K562 (cell line): Measurements from ENCODE around the gene IQCE. TPM values are rescaled to one million over a fixed set of nuclear protein-coding genes. Genes with fewer than 3 reads are reported as not detected.

Experiments used
- GABPB2 ChIP-seq: fragments of 250-450 bp; sonication (Bioruptor Pico); conservative IDR thresholded peaks from 2 replicates; pipeline ENCODE4 v1.5.1; 2021; ENCODE audit warnings: mild to moderate bottlenecking
- HNRNPL ChIP-seq: fragments of 200-400 bp; formaldehyde crosslinking; IDR thresholded peaks from 2 replicates; pipeline ENCODE4 v1.6.1; 2017; ENCODE audit warnings: low read depth, mild to moderate bottlenecking, low read length
- KLF10 ChIP-seq: fragments of 250-450 bp; sonication (Bioruptor Pico); IDR thresholded peaks from 2 replicates; pipeline ENCODE4 v1.6.1; 2021; ENCODE audit warnings: matching md5 sums
- MXI1 ChIP-seq: IDR thresholded peaks from 2 replicates; pipeline ENCODE4 v1.6.1; 2011; ENCODE audit warnings: low read depth, mild to moderate bottlenecking, improper control_type of control experiment, low read length
- PBX2 ChIP-seq, 2 experiments: IDR thresholded peaks in 1 of 2; conservative IDR thresholded peaks in 1 of 2; 2 replicates each; pipeline ENCODE4 v1.6.1; 2016; ENCODE audit warnings: low read depth in 2 of 2, mild to moderate bottlenecking in 1 of 2, missing compliant biosample characterization in 1 of 2, missing genetic modification characterization in 1 of 2, moderate library complexity in 1 of 2
- POLR3G ChIP-seq: IDR thresholded peaks from 2 replicates; pipeline ENCODE4 v1.6.1; 2011; ENCODE audit not compliant: insufficient read length, insufficient replicate concordance; ENCODE audit errors: extremely low read depth
- TCF3 ChIP-seq: sonication (generic); formaldehyde crosslinking; IDR thresholded peaks from 2 replicates; pipeline ENCODE4 v1.4.0; 2020; ENCODE audit warnings: mild to moderate bottlenecking, missing genetic modification reagents
- TEAD4 ChIP-seq, 2 experiments: sonication (generic) in 1 of 2; formaldehyde crosslinking in 1 of 2; IDR thresholded peaks; 2 replicates each; pipeline versions ENCODE4 v1.6.1 to v1.8.0; 2012 to 2022; ENCODE audit warnings: borderline replicate concordance in 1 of 2, inconsistent platforms in 1 of 2, low read length in 1 of 2, mild to moderate bottlenecking in 1 of 2, missing genetic modification reagents in 1 of 2
- ZNF212 ChIP-seq: fragments of 450-650 bp; formaldehyde crosslinking; IDR thresholded peaks from 2 replicates; pipeline ENCODE4 v1.4.0; 2020; ENCODE audit warnings: mild to moderate bottlenecking
- ZNF263 ChIP-seq: sonication (generic); formaldehyde crosslinking; IDR thresholded peaks from 2 replicates; pipeline ENCODE4 v1.8.0; 2022; ENCODE audit warnings: mild to moderate bottlenecking, missing genetic modification reagents, borderline replicate concordance
- ZNF609 ChIP-seq: sonication (generic); formaldehyde crosslinking; IDR thresholded peaks from 2 replicates; pipeline ENCODE4 v1.8.1; 2023; ENCODE audit warnings: missing genetic modification reagents, mild to moderate bottlenecking, borderline replicate concordance
- ZNF76 ChIP-seq: fragments of 250-450 bp; sonication (Bioruptor Pico); IDR thresholded peaks from 2 replicates; pipeline ENCODE4 v1.4.0; 2020; ENCODE audit warnings: mild to moderate bottlenecking, moderate library complexity, borderline replicate concordance
- polyA plus RNA-seq, 8 experiments: library from polyadenylated mRNA; depleted of rRNA in 4 of 8; stranded (reverse) in 5 of 8; unstranded in 3 of 8; fragments of >200 nt; fragmentation: Nextera tagmentation in 2 of 8; fragmentation: Illumina TruSeq in 1 of 8; extraction: Ambion mirVana in 2 of 8; extraction: Trizol in 1 of 8; gene quantifications; 2 replicates each; pipeline versions ENCODE4 v1.2.1 to v1.2.3, GENCODE V29; 2011 to 2014; ENCODE audit warnings: inconsistent platforms in 1 of 8, missing spikeins in 1 of 8
- total RNA-seq, 7 experiments: library from RNA; depleted of rRNA in 6 of 7; stranded (reverse); fragments of >200 nt in 6 of 7; fragmentation: Illumina TruSeq in 2 of 7; extraction: Trizol in 2 of 7; gene quantifications; 2 replicates each; pipeline versions ENCODE4 v1.2.1 to v1.2.3, GENCODE V29; 2011 to 2021; ENCODE audit warnings: low replicate concordance in 1 of 7
- TF ChIP-seq, protein P1 (sequence below): fragments of 250-450 bp; sonication (Bioruptor Pico); IDR thresholded peaks from 2 replicates; pipeline ENCODE4 v1.5.0; 2020; ENCODE audit warnings: mild to moderate bottlenecking, borderline replicate concordance
- TF ChIP-seq, protein P2 (sequence below): sonication (generic); formaldehyde crosslinking; IDR thresholded peaks from 2 replicates; pipeline ENCODE4 v1.9.0; 2022; ENCODE audit warnings: mild to moderate bottlenecking, missing genetic modification reagents

IQCE gene
- total and polyA plus RNA-seq, 9 of the 15 experiments (the other 6 are each of a cell fraction or from before 2014, with no cell fraction given), result 0.18 to 8.5 (median 4.2) TPM

DNA sequence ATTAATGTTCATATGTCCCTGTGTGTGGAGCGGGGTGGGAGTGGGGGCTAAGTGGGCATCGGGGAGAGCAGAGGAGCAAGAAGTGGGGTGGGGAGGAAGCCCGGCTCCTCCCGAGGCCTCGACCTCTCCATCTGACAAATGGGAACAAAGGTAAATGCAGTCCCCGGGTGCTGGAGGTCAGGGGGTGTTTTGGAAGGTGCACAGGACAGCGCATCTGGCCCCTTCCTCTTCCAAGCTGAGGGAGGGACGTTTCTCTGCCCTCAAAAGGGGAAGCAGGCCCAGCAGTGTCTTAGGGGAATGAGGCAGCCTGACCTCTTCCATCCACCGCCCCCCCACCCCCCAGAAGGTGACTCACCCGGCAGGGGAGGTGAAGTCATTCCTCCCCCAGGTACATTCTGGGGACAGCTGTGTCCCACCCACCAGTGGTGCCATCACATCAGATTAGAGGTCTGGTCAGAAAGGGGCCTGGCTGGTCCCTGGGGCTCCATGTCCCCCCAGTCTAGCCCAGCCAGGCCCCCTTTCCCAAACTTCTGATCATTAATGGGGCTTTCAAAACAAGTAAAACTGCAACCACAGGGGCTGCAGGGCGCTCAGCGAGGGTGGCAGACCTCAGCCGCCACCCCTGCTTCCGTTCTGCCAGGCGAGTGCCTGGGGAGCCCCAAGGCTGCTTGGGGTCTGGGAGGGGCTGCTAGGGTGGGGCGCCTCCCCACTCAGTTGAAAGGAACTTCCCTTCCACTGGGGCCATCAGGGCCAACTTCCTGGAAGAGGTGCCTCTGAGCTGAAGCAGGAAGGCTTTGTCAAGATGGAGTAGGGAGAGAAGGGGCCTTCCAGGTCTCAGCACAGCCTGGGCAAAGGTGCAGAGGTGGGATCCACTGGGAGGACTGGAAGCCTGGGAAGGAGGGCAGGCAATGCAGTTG, 28.4 kb upstream of the IQCE start (continued):
- TF ChIP-seq PBX2 (CRISPR knock-in tag; IDR thresholded peaks at IDR 0.05; ENCODE audit: low read depth) (no peak), PBX2 (tag; conservative IDR thresholded peaks at IDR 0.05; ENCODE audit: low read depth) (no peak), POLR3G (no peak), KLF10 (CRISPR knock-in tag) (no peak), ZNF263 (CRISPR knock-in tag) (peak; percentile 30; the same call in 1 of the 2 replicates), ZNF609 (CRISPR knock-in tag) (no peak), GABPB2 (CRISPR knock-in tag) (no peak), TEAD4 (IDR thresholded peaks at IDR 0.05; ENCODE audit: low read length) (no peak), TEAD4 (CRISPR knock-in tag; IDR thresholded peaks at IDR 0.05; ENCODE audit: borderline replicate concordance) (no peak), TCF3 (CRISPR knock-in tag) (peak; percentile 17; the same call in 1 of the 2 replicates), HNRNPL (no peak), MXI1 (no peak), ZNF76 (CRISPR knock-in tag) (no peak), ZNF212 (no peak)
- TF ChIP-seq, protein P1, sequence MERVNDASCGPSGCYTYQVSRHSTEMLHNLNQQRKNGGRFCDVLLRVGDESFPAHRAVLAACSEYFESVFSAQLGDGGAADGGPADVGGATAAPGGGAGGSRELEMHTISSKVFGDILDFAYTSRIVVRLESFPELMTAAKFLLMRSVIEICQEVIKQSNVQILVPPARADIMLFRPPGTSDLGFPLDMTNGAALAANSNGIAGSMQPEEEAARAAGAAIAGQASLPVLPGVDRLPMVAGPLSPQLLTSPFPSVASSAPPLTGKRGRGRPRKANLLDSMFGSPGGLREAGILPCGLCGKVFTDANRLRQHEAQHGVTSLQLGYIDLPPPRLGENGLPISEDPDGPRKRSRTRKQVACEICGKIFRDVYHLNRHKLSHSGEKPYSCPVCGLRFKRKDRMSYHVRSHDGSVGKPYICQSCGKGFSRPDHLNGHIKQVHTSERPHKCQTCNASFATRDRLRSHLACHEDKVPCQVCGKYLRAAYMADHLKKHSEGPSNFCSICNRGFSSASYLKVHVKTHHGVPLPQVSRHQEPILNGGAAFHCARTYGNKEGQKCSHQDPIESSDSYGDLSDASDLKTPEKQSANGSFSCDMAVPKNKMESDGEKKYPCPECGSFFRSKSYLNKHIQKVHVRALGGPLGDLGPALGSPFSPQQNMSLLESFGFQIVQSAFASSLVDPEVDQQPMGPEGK, result no peak
- TF ChIP-seq, protein P2, sequence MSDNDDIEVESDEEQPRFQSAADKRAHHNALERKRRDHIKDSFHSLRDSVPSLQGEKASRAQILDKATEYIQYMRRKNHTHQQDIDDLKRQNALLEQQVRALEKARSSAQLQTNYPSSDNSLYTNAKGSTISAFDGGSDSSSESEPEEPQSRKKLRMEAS (CRISPR knock-in tag), result no peak
